GM18505 (cell line): ENCODE measurements around the gene SGSH.

Source experiments
- ATAC-seq: cut with Tn5 transposase; IDR thresholded peaks from one replicate; pipeline ENCODE4 v1.9.1; 2021; ENCODE audit not compliant: unreplicated experiment
- POLR2A ChIP-seq: IDR thresholded peaks from 4 replicates; pipeline ENCODE4 v1.6.1; 2011; ENCODE audit warnings: borderline replicate concordance; ENCODE audit not compliant: insufficient read depth, insufficient read length; ENCODE audit errors: extremely low read depth

The SGSH gene

GRCh38 chr17:80214012-80214877 lies 5.9 kb downstream of the SGSH start:
- ATAC-seq = no peak
- no peak for TF ChIP-seq POLR2A

GRCh38 chr17:80213643-80213975 lies 6.5 kb downstream of the SGSH start:
- ATAC-seq = no peak
- no peak for TF ChIP-seq POLR2A

GRCh38 chr17:80212962-80213642 lies 7.0 kb downstream of the SGSH start:
- TF ChIP-seq POLR2A = no peak
- ATAC-seq = no peak

- no peak for ATAC-seq
- no peak for TF ChIP-seq POLR2A
Observed at GRCh38 chr17:80212511-80212910, 7.6 kb downstream of the SGSH start.

GRCh38 chr17:80212109-80212508 lies 8.0 kb downstream of the SGSH start:
- no peak for TF ChIP-seq POLR2A
- no peak for ATAC-seq

- ATAC-seq = no peak
- TF ChIP-seq POLR2A = no peak
Observed at GRCh38 chr17:80210348-80211108, 9.6 kb downstream of the SGSH start.

GRCh38 chr17:80209765-80210164 lies 10.4 kb downstream of the SGSH start:
- no peak for TF ChIP-seq POLR2A
- ATAC-seq = no peak

GRCh38 chr17:80208050-80208449 lies 12.1 kb downstream of the SGSH start:
- no peak for ATAC-seq
- no peak for TF ChIP-seq POLR2A

- ATAC-seq = no peak
- no peak for TF ChIP-seq POLR2A
Observed at GRCh38 chr17:80205811-80206210, 14.3 kb downstream of the SGSH start.

- no peak for TF ChIP-seq POLR2A
- ATAC-seq = no peak
Observed at GRCh38 chr17:80204626-80205468, 15.3 kb downstream of the SGSH start.

- no peak for TF ChIP-seq POLR2A
- ATAC-seq = no peak
Observed at GRCh38 chr17:80203471-80203963, 16.6 kb downstream of the SGSH start.

- TF ChIP-seq POLR2A = no peak
- no peak for ATAC-seq
Observed at GRCh38 chr17:80202197-80202596, 17.9 kb downstream of the SGSH start.
